H1 (cell line): ENCODE data around the gene SRGAP3. TPM values are rescaled to one million over a fixed set of nuclear protein-coding genes. Genes with fewer than 3 reads are reported as not detected.

Experiments
- CTCF ChIA-PET: fragments of 300-600 bp; sonication (Branson Sonifier 250); formaldehyde crosslinking; loops from one replicate; lab custom pipeline; 2021; ENCODE audit not compliant: partially characterized antibody; lab: Charles Lee
- POLR2A ChIA-PET: fragments of 300-600 bp; sonication (Branson Sonifier 250); formaldehyde crosslinking; loops from one replicate; lab custom pipeline; 2021; ENCODE audit warnings: inconsistent platforms; ENCODE audit not compliant: partially characterized antibody; lab: Charles Lee
- DNase-seq, 2 experiments: peaks; one replicate each; pipeline versions ENCODE4 v3.0.0 to v3.0.0-alpha.2; 2010 to 2022; ENCODE audit warnings: low spot score in 2 of 2, low read depth in 1 of 2, mixed read lengths in 1 of 2
- FAIRE-seq: peaks from 2 replicates; lab custom pipeline; 2011; peaks lifted over from hg19 to GRCh38; lab: Jason Lieb, UNC
- H2AFZ ChIP-seq: 2 replicates; pipeline ENCODE4 v1.8.1; 2012; ENCODE audit warnings: low read length, inconsistent platforms
- H2AK5ac ChIP-seq: 2 replicates; pipeline ENCODE4 v1.6.1; 2013; ENCODE audit warnings: low read depth, low read length
- H2BK120ac ChIP-seq: replicated peaks from 2 replicates; pipeline ENCODE3; 2013; ENCODE audit warnings: low read depth, low read length, inconsistent platforms
- H2BK12ac ChIP-seq: 2 replicates; pipeline ENCODE4 v1.6.1; 2013; ENCODE audit warnings: low read depth, low read length
- H2BK15ac ChIP-seq: 2 replicates; pipeline ENCODE4 v1.6.1; 2013; ENCODE audit warnings: low read length
- H2BK20ac ChIP-seq: 2 replicates; pipeline ENCODE4 v1.6.1; 2013; ENCODE audit warnings: low read length
- H2BK5ac ChIP-seq: 2 replicates; pipeline ENCODE4 v1.6.1; 2013; ENCODE audit warnings: low read depth, low read length
- H3K14ac ChIP-seq: 2 replicates; pipeline ENCODE4 v1.6.1; 2013; ENCODE audit warnings: inconsistent platforms; ENCODE audit not compliant: insufficient read length
- H3K18ac ChIP-seq: 2 replicates; pipeline ENCODE4 v1.6.1; 2013; ENCODE audit warnings: low read length; ENCODE audit errors: extremely low read depth
- H3K23ac ChIP-seq: 2 replicates; pipeline ENCODE4 v1.6.1; 2013; ENCODE audit warnings: inconsistent platforms; ENCODE audit not compliant: insufficient read length
- H3K23me2 ChIP-seq: 2 replicates; pipeline ENCODE4 v1.6.1; 2013; ENCODE audit warnings: low read depth, low read length
- H3K27ac ChIP-seq: 2 replicates; pipeline ENCODE4 v1.6.1; 2011; ENCODE audit warnings: low read depth, low read length, inconsistent platforms
- H3K27me3 ChIP-seq, 4 experiments: replicated peaks in 1 of 4; 1 replicate in 1 of 4; 2 replicates in 3 of 4; pipeline versions ENCODE4 v1.6.1 to v1.8.1; 2011 to 2013; ENCODE audit warnings: low read length in 3 of 4, mild to moderate bottlenecking in 3 of 4, inconsistent platforms in 2 of 4, mixed read lengths in 2 of 4, moderate library complexity in 1 of 4; ENCODE audit not compliant: control insufficient read depth in 3 of 4, insufficient read depth in 3 of 4; ENCODE audit errors: extremely low read depth in 1 of 4
- H3K36me3 ChIP-seq, 4 experiments: 2 replicates each; pipeline versions ENCODE4 v1.6.1 to v1.8.1; 2011 to 2013; ENCODE audit warnings: mild to moderate bottlenecking in 4 of 4, low read length in 3 of 4, moderate library complexity in 2 of 4, control low read depth in 1 of 4, inconsistent platforms in 1 of 4; ENCODE audit not compliant: insufficient read depth in 4 of 4, control insufficient read depth in 2 of 4
- H3K4ac ChIP-seq: replicated peaks from 2 replicates; pipeline ENCODE3; 2013; ENCODE audit warnings: low read length, low read depth, mixed read lengths, inconsistent platforms; ENCODE audit not compliant: insufficient read length
- H3K4me1 ChIP-seq, 4 experiments: replicated peaks in 1 of 4; 1 replicate in 1 of 4; 2 replicates in 3 of 4; pipeline versions ENCODE4 v1.6.1 to v1.8.1; 2011 to 2013; ENCODE audit warnings: low read length in 3 of 4, inconsistent platforms in 2 of 4, mixed read lengths in 1 of 4; ENCODE audit not compliant: insufficient read depth in 4 of 4, control insufficient read depth in 3 of 4
- H3K4me2 ChIP-seq, 2 experiments: 2 replicates each; pipeline versions ENCODE4 v1.6.1 to v1.8.1; 2011 to 2013; ENCODE audit warnings: low read depth in 2 of 2, low read length in 2 of 2, control low read depth in 1 of 2, inconsistent platforms in 1 of 2, mild to moderate bottlenecking in 1 of 2; ENCODE audit not compliant: insufficient read depth in 1 of 2
- H3K4me3 ChIP-seq, 4 experiments: fragments of 200-600, 300-600 bp in 1 of 4; sonication (generic), shearing (Covaris generic), sonication (Bioruptor Twin) in 1 of 4; 2 replicates each; pipeline versions ENCODE4 v1.5.1 to v1.8.1; 2011 to 2016; ENCODE audit warnings: low read length in 4 of 4, low read depth in 3 of 4, control low read depth in 2 of 4, inconsistent platforms in 2 of 4, mild to moderate bottlenecking in 2 of 4, mixed read lengths in 1 of 4, moderate library complexity in 1 of 4; ENCODE audit not compliant: insufficient read depth in 2 of 4; ENCODE audit errors: extremely low read depth in 1 of 4
- H3K56ac ChIP-seq: replicated peaks from 2 replicates; pipeline ENCODE3; 2013; ENCODE audit warnings: low read depth, mild to moderate bottlenecking, mixed read lengths, low read length, inconsistent platforms; ENCODE audit not compliant: insufficient read length
- H3K79me1 ChIP-seq: 2 replicates; pipeline ENCODE4 v1.6.1; 2013; ENCODE audit warnings: low read depth, low read length, control low read depth
- H3K79me2 ChIP-seq, 2 experiments: 2 replicates each; pipeline versions ENCODE4 v1.6.1 to v1.8.1; 2012 to 2013; ENCODE audit warnings: low read length in 2 of 2, mild to moderate bottlenecking in 2 of 2, inconsistent platforms in 1 of 2; ENCODE audit not compliant: insufficient read depth in 2 of 2, control insufficient read depth in 1 of 2
- H3K9ac ChIP-seq, 4 experiments: replicated peaks in 1 of 4; 1 replicate in 1 of 4; 2 replicates in 3 of 4; pipeline versions ENCODE4 v1.6.1 to v1.8.1; 2011 to 2013; ENCODE audit warnings: low read depth in 3 of 4, low read length in 3 of 4, control low read depth in 2 of 4, mild to moderate bottlenecking in 2 of 4, moderate library complexity in 2 of 4, inconsistent platforms in 1 of 4; ENCODE audit errors: extremely low read depth in 1 of 4
- H3K9me3 ChIP-seq, 2 experiments: 2 replicates each; pipeline versions ENCODE4 v1.6.1 to v1.8.1; 2012 to 2013; ENCODE audit warnings: mild to moderate bottlenecking in 2 of 2, moderate library complexity in 2 of 2, control low read depth in 1 of 2, inconsistent platforms in 1 of 2, low read depth in 1 of 2, low read length in 1 of 2, mixed read lengths in 1 of 2; ENCODE audit not compliant: insufficient read depth in 2 of 2
- H4K20me1 ChIP-seq, 2 experiments: replicated peaks in 1 of 2; 2 replicates each; pipeline versions ENCODE3 to v1.8.1; 2011 to 2013; ENCODE audit warnings: inconsistent platforms in 2 of 2, low read length in 2 of 2, mild to moderate bottlenecking in 1 of 2; ENCODE audit not compliant: insufficient read depth in 2 of 2, control insufficient read depth in 1 of 2
- H4K5ac ChIP-seq: 2 replicates; pipeline ENCODE4 v1.6.1; 2013; ENCODE audit warnings: low read length, low read depth, mixed read lengths, inconsistent platforms; ENCODE audit not compliant: insufficient read length
- H4K8ac ChIP-seq: 2 replicates; pipeline ENCODE4 v1.8.0; 2013; ENCODE audit warnings: mild to moderate bottlenecking, moderate library complexity, low read length, inconsistent platforms; ENCODE audit not compliant: insufficient read depth; ENCODE audit errors: extremely low read depth
- H4K91ac ChIP-seq: replicated peaks from 2 replicates; pipeline ENCODE3; 2013; ENCODE audit warnings: low read length, mixed read lengths, inconsistent platforms; ENCODE audit not compliant: insufficient read length
- CBX5 ChIP-seq: fragments of 300-800, 300-1000 bp; sonication (generic); IDR thresholded peaks from 2 replicates; pipeline ENCODE4 v1.7.1; 2016; ENCODE audit warnings: antibody characterized with exemption, low read length, low read depth
- CHD2 ChIP-seq: IDR thresholded peaks from 2 replicates; pipeline ENCODE4 v1.6.1; 2012; ENCODE audit warnings: low read length, improper control_type of control experiment
- FOSL1 ChIP-seq: IDR thresholded peaks from 2 replicates; pipeline ENCODE4 v1.6.1; 2011; ENCODE audit warnings: mild to moderate bottlenecking, low read depth, low read length, moderate library complexity; ENCODE audit not compliant: insufficient read depth
- GABPA ChIP-seq: IDR thresholded peaks from 2 replicates; pipeline ENCODE4 v1.6.1; 2011; ENCODE audit warnings: mild to moderate bottlenecking, low read length, moderate library complexity, borderline replicate concordance; ENCODE audit not compliant: insufficient read depth
- JUND ChIP-seq: IDR thresholded peaks from 2 replicates; pipeline ENCODE4 v1.6.1; 2011; ENCODE audit warnings: mild to moderate bottlenecking, improper control_type of control experiment, low read length
- KDM5A ChIP-seq: fragments of 200-600 bp; IDR thresholded peaks from 2 replicates; pipeline ENCODE4 v1.7.1; 2012; ENCODE audit warnings: mild to moderate bottlenecking, low read length, inconsistent platforms, mixed read lengths
- SAP30 ChIP-seq: fragments of 300-600 bp; sonication (generic); IDR thresholded peaks from 2 replicates; pipeline ENCODE4 v1.7.1; 2012; ENCODE audit warnings: low read length, moderate library complexity, mild to moderate bottlenecking, inconsistent platforms; ENCODE audit not compliant: insufficient read depth, insufficient replicate concordance
- SP1 ChIP-seq: IDR thresholded peaks from 2 replicates; pipeline ENCODE4 v1.6.1; 2011; ENCODE audit warnings: low read depth, low read length
- SP4 ChIP-seq: IDR thresholded peaks from 2 replicates; pipeline ENCODE4 v1.6.1; 2012; ENCODE audit warnings: low read length, inconsistent platforms
- SRF ChIP-seq: IDR thresholded peaks from 2 replicates; pipeline ENCODE4 v1.6.1; 2011; ENCODE audit warnings: mild to moderate bottlenecking, low read depth, low read length, moderate library complexity
- TAF1 ChIP-seq: IDR thresholded peaks from 2 replicates; pipeline ENCODE4 v1.6.1; 2011; ENCODE audit warnings: mild to moderate bottlenecking, low read depth, low read length
- TCF12 ChIP-seq: IDR thresholded peaks from 2 replicates; pipeline ENCODE4 v1.6.1; 2011; ENCODE audit warnings: low read depth, mild to moderate bottlenecking, low read length
- WGBS, 2 experiments: shearing (Covaris generic) in 1 of 2; methylation state at CpG; one replicate each; pipeline versions ENCODE4 v1.1.6 to v1.1.7; 2013 to 2015; ENCODE audit warnings: low lambda C conversion rate in 2 of 2, mixed read lengths in 2 of 2, inconsistent platforms in 1 of 2, low coverage in 1 of 2, missing lambda C conversion rate in 1 of 2; ENCODE audit not compliant: insufficient replicate concordance in 2 of 2, insufficient coverage in 1 of 2, insufficient read length in 1 of 2; ENCODE audit errors: extremely low coverage in 1 of 2, missing lambda C conversion rate in 1 of 2; 5-methylcytosine and 5-hydroxymethylcytosine counted together
- polyA plus RNA-seq, 7 experiments: library from polyadenylated mRNA; depleted of rRNA in 3 of 7; stranded (reverse) in 5 of 7; unstranded in 2 of 7; fragments of >200 nt in 5 of 7; fragments of 200-250 nt in 2 of 7; gene quantifications; 1 replicate in 5 of 7; 2 replicates in 1 of 7; 4 replicates in 1 of 7; pipeline versions ENCODE4 v1.2.1 to v1.2.3, GENCODE V29; 2011 to 2013; ENCODE audit warnings: missing spikeins in 2 of 7, mixed read lengths in 2 of 7
- total RNA-seq: library from RNA; stranded (reverse); fragmentation: NEBNext Ultra II Directional; extraction: Animal tissue kit (Norgen Biotek cat#: 25700); gene quantifications from 2 replicates; pipeline ENCODE4 v1.2.1, GENCODE V29; 2021
- TF ChIP-seq, protein P1 (sequence below), 3 experiments: IDR thresholded peaks; 1 replicate in 2 of 3; 2 replicates in 1 of 3; pipeline versions ENCODE4 v1.5.1 to v1.6.1; 2011; ENCODE audit warnings: low read length in 3 of 3, mild to moderate bottlenecking in 3 of 3, inconsistent platforms in 2 of 3, low read depth in 1 of 3, moderate library complexity in 1 of 3; ENCODE audit not compliant: insufficient read depth in 1 of 3; ENCODE audit errors: control extremely low read depth in 1 of 3

Gene SRGAP3
- total and polyA plus RNA-seq, 2 of the 8 experiments (the other 6 are each of a cell fraction or from before 2014, with no cell fraction given), result 5.8 to 11.4 TPM

- FAIRE-seq, result no peak
- Histone ChIP-seq H3K23me2 (no peaks in the 10 kb centered on the region; the same call in 1 of the 2 replicates), H4K5ac (no peak overlapping the region), H3K79me2 (no peaks in the 10 kb centered on the region), H3K4me3 (no peak overlapping the region), H2BK5ac (no peak overlapping the region), H3K36me3 (no peaks in the 10 kb centered on the region), H2BK12ac (no peak overlapping the region), H4K20me1 (no peaks in the 10 kb centered on the region), H3K27ac (no peak overlapping the region), H2BK15ac (no peak overlapping the region), H4K8ac (no peak overlapping the region), H2BK120ac (no peak overlapping the region), H3K4me2 (no peak overlapping the region)
- 85% methylated on average over 2 of the region's 2 CpGs; no CpG with 5 or more reads in 1 of the 2 experiments for WGBS, 2 experiments
- TF ChIP-seq TCF12, result no peak
- TF ChIP-seq KDM5A, result no peak
- TF ChIP-seq SP4, result no peak
- no peak for TF ChIP-seq CHD2
- TF ChIP-seq CBX5, result no peak
- no peak for TF ChIP-seq JUND
- TF ChIP-seq TAF1, result no peak
- TF ChIP-seq SRF, result no peak
- no peak for TF ChIP-seq SAP30
- no peak for TF ChIP-seq FOSL1
- TF ChIP-seq, protein P1, sequence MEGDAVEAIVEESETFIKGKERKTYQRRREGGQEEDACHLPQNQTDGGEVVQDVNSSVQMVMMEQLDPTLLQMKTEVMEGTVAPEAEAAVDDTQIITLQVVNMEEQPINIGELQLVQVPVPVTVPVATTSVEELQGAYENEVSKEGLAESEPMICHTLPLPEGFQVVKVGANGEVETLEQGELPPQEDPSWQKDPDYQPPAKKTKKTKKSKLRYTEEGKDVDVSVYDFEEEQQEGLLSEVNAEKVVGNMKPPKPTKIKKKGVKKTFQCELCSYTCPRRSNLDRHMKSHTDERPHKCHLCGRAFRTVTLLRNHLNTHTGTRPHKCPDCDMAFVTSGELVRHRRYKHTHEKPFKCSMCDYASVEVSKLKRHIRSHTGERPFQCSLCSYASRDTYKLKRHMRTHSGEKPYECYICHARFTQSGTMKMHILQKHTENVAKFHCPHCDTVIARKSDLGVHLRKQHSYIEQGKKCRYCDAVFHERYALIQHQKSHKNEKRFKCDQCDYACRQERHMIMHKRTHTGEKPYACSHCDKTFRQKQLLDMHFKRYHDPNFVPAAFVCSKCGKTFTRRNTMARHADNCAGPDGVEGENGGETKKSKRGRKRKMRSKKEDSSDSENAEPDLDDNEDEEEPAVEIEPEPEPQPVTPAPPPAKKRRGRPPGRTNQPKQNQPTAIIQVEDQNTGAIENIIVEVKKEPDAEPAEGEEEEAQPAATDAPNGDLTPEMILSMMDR (IDR thresholded peaks at IDR 0.05; ENCODE audit: control extremely low read depth in 1 of 3, insufficient read depth in 1 of 3, low read depth in 1 of 3, low read length in 3 of 3), result no peak
- no peak for TF ChIP-seq GABPA
- no peak for TF ChIP-seq SP1
- TF ChIP-seq, all 59 proteins: peak for 0
- Histone ChIP-seq H4K91ac (no peak overlapping the region), H2BK20ac (no peak overlapping the region), H3K4ac (no peak overlapping the region), H3K4me1 (no peaks in the 10 kb centered on the region), H3K79me1 (no peaks in the 10 kb centered on the region), H3K18ac (no peak overlapping the region), H2AFZ (no peak overlapping the region), H3K56ac (no peak overlapping the region), H3K9ac (no peak overlapping the region), H3K9me3 (peaks cover 0 to 3% of the 10 kb centered on the region in 2 experiments; a peak in 1 of 4 replicates), H3K23ac (no peak overlapping the region), H3K27me3 (no peaks in the 10 kb centered on the region), H3K14ac (no peak overlapping the region), H2AK5ac (no peak overlapping the region)
- ChIA-PET POLR2A (no interaction called here), CTCF (interaction anchor here (0.8 to 1.8 kb wide), 5 partner anchors 10 to 292 kb away, joined by 3 to 9 read pairs (median 6); partner anchors contain the start of gene SRGAP3)
- no peak for DNase-seq
These were observed 41.1 kb upstream of the SRGAP3 start for GRCh38 chr3:9290566-9290965.
